ENCODE results near the gene UCKL1. TPM values are rescaled to one million over a fixed set of nuclear protein-coding genes. Genes with fewer than 3 reads are reported as not detected.
"Not testable (repeated sequence)": the region's sequence is repeated elsewhere in the genome, so short reads cannot be mapped to it uniquely, and the experiment has no call there.

UCKL1 gene
- polyA plus RNA-seq, 4 donors: 37.8 to 53.6 (median 45.0) TPM

DNA sequence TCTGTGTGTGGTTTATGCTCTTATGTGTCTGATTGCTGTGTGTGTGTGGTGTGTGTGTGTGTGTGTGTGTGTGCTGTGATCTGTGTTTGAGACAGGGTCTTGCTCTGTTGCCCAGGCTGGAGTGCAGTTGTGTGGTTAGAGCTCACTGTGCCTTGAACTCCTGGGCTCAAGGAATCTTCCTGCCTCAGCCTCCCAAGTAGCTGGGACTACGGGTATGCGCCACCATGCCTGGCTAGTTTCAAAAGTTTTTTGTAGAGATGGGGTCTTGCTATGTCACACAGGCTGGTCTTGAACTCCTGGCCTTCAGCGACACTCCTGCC is 16.9 kb upstream of the UCKL1 start:
- DNase-seq (ENCODE audit: low read depth in 4 of 4, low spot score in 3 of 4): no peak

DNA sequence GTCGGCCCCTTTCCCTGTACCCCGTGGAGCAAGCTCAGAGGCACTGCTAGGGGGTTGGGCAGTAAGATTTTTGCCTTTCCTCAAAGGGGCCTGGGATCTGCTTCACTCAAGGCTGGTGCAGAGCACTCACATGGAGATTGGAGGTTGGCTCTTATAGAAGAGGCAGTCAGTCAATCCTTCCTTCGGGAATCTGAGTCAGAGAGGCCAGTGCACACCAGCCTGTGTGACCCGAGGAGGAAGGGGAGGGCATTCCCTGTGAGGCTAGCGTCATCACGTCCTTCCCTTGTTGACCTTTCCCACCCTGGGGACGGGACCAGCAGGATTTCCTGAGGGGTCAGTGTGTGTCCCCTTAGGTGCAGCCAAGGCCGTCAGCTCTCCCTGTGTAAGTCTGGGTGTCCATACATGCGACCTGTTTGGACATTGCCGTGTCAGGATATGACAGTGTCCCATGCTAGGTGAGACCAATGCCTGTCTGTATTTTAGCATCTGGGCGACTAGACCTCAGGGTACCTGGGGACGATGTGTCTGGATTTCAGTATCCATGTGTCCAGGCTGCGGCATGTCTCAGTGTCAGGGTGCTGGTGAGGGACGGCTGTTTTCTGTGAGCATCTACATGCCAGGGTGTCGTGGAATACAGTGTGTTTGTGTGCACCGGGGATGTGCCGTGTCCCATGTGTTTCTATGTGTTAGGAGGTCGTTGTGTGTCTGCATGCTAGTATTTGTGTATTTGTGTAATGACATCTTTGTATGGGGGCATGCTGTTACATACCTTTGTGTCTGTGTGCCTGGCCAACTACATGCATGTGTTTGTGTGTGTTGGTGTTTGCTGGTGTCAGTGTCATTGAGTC is 16.3 kb upstream of the UCKL1 start:
- DNase-seq (ENCODE audit: low read depth in 4 of 4, low spot score in 3 of 4): no peak

- DNase-seq (ENCODE audit: low read depth in 4 of 4, low spot score in 3 of 4): not testable (repeated sequence)
Measured at GRCh38 chr20:63971960-63972311, 15.7 kb upstream of the UCKL1 start.

- DNase-seq (ENCODE audit: low read depth in 4 of 4, low spot score in 3 of 4): no peak
Measured at GRCh38 chr20:63970714-63971431, 14.7 kb upstream of the UCKL1 start.

DNA sequence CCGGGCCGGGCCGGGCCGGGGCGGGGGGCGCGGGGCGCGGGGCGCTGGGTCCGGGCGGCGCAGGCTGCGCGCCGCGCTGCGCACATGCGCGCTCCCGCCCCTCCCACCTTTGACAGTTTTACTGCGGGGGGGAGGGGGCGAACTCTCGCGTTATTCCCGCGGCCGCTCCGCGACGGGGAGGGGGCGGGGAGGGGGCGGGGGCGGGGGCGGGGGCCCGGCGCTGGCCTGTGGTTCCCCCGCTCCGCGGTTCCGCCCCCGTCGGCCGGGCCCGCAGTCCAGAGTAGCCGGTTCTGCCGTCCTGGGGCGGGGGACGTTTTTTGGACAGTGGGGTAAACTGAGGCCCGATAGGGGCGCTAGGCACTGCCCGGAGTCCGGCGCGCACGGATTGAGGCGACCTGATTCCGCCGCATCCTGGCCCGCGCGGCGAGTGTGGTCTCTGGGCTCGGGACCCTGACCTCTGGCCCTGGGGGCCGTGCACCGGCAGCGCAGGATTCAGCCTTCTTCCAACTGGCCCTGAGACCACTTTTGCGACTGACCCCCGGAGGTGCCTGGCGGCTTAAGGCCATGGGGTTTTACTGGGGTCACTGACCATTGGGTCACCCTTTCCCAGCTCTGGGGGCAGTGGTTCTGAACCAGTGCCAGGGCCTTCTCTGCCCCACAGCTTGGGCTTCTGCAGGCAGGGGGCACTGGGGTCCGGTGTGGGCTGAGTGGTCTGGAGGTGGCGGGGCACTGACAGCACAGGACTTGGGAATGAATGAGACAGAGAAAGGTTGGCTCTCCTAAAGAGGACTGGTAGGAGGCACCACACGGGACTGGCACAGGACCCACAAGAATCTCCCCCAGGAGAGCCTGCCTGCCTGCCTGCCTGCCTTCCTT is 13.9 kb upstream of the UCKL1 start, which contains the start of gene ZNF512B:
TSS of gene ZNF512B (minus strand) at position 93 of the 876 bp plus-strand sequence. CDS start 1,980 bp downstream, outside the sequence.
- no peak for DNase-seq (ENCODE audit: low read depth in 4 of 4, low spot score in 3 of 4)

GRCh38 chr20:63968928-63969760 is 12.9 kb upstream of the UCKL1 start:
- no peak for DNase-seq (ENCODE audit: low read depth in 4 of 4, low spot score in 3 of 4)

- no peak for DNase-seq (ENCODE audit: low read depth in 4 of 4, low spot score in 3 of 4)
Measured at GRCh38 chr20:63968136-63968927, 12.1 kb upstream of the UCKL1 start.

DNA sequence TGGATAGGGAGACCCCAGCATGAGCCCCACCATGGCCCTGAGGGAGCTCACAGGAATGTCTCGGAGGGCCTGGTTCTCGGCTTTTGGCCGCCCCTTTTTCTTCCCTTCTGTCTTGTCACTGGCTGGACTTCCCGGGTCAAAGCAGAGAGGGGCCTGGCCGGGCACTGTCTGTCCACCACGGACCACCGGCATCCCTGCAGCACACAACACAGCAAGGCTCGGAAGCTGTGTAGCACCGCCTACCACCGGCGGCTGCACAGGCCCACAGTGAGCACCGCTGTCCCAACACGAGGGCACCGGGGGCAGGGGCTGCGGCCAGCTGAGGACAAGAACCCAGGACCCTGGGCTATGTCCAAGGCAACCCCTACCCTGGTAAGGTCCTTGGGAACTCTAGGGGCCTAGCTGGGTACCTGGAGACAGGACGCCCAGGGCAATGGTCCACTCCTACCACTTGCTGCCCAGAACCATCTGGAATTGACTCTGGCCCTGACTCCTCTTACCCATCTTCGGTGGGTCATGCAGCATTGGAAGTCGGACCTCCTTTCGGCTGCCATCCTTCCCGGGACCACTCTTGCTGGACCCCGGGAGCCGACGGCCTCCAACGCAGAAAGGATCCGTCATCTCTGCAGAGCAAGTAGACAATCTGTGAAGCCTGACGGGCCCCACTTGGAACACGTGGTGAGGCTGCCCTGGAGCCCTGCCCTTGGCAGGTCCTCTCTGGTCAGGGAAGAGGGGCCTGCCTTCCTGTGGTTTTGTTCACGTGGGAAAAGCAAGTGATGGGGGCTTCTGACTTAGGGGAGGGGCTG is 11.3 kb upstream of the UCKL1 start:
- DNase-seq (ENCODE audit: low read depth in 4 of 4, low spot score in 3 of 4): no peak

DNA sequence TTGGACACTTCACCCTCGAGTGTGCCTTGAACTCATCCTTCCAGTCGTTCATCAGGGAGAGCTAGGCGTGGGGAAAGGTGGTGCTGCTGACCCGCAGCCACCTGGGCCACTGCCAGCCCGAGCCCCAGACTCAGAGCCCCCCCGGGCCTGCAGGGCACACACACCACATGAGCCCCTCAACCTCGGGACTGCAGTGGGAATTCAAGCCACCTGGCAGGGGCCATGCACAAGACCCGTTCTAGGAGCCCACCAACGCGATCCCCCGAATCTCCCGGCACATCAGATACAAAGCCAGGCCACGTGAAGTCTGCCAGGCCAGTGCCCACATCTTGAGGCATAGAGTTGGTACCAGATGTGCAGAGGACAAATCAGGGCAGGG is 10.7 kb upstream of the UCKL1 start:
- no peak for DNase-seq (ENCODE audit: low read depth in 4 of 4, low spot score in 3 of 4)

DNA sequence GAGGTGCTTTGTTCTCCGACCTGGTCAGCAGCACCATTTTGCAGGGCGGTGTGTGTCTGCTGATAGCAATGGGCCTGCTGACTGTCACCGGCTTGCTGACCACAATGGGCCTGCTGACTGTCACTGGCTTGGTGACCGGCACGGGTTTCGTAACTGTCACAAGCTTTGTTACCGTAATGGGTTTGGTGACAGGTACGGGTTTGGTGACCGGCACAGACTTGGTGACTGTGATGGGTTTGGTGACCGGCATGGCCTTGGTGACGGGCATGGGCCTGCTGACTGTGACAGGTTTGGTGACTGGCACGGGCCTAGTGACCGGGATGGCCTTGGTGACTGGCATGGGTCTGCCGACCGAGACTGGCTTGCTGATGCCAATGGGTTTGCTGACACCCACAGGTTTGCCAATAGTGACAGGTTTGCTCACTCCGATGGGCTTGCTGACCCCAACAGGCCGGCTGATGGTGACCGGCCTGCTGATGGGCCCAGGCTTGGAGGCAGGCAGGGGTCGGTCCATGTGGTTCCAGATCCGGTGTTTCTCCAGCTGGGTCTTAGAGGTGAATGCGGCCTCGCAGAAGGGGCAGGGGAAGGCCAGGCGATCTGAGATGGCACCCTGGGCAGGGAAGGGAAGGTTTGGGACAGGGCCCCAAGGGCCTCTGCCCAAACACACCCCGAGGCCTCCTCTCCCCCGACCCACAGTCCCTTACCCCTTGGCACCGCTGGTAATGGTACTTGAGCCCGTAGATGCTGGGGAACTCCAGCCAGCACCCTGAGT is 10.1 kb upstream of the UCKL1 start:
- DNase-seq (ENCODE audit: low read depth in 4 of 4, low spot score in 3 of 4): no peak

DNA sequence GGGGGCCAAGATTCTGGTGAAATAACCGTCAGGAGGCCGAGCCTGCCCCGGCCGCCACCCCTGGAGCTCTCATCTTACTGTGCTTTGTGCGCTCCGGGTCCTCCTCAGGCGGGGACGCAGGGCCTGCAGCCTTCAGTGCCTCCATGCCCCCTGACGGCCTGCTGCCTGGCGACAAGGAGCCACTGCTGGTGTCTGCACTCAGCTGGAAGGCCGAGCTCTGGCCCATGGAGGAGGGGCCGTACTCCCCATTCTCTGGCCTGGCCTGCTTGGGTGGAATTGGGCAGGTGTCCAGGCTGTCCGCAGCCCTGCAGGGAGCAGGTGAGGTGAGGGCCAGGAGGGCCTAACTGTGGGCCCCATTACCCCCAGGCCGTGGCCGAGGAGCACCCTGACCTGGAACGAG is 8.2 kb upstream of the UCKL1 start:
- DNase-seq (ENCODE audit: low read depth in 4 of 4, low spot score in 3 of 4): no peak

DNA sequence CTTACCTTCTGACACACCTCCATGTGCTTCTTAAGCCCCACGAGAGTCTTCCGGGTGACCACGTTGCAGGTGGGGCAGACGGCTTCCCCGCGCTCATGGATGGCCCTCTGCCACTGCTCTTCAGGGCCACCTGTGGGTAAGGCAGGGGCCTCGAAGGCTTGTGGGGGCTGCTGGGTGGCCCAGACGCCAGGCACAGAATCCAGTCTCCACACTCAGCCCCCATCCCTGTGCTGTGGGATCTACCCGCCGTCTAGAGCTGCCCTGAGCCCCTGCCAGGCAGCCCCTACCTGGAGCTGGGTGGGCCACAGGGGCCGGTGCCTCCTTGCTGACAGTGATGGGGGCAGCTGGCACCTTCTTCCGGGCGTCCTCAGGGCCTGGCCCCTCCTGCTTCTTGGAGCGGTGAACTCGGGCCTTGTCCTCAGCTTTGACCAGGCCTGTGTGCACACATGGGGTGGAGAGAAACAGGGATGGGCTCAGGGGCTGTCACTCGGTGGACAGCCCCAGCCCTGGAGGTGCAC is 7.6 kb upstream of the UCKL1 start:
- no peak for DNase-seq (ENCODE audit: low read depth in 4 of 4, low spot score in 3 of 4)

GRCh38 chr20:63963348-63963741 is 7.1 kb upstream of the UCKL1 start:
- no peak for DNase-seq (ENCODE audit: low read depth in 4 of 4, low spot score in 3 of 4)

DNA sequence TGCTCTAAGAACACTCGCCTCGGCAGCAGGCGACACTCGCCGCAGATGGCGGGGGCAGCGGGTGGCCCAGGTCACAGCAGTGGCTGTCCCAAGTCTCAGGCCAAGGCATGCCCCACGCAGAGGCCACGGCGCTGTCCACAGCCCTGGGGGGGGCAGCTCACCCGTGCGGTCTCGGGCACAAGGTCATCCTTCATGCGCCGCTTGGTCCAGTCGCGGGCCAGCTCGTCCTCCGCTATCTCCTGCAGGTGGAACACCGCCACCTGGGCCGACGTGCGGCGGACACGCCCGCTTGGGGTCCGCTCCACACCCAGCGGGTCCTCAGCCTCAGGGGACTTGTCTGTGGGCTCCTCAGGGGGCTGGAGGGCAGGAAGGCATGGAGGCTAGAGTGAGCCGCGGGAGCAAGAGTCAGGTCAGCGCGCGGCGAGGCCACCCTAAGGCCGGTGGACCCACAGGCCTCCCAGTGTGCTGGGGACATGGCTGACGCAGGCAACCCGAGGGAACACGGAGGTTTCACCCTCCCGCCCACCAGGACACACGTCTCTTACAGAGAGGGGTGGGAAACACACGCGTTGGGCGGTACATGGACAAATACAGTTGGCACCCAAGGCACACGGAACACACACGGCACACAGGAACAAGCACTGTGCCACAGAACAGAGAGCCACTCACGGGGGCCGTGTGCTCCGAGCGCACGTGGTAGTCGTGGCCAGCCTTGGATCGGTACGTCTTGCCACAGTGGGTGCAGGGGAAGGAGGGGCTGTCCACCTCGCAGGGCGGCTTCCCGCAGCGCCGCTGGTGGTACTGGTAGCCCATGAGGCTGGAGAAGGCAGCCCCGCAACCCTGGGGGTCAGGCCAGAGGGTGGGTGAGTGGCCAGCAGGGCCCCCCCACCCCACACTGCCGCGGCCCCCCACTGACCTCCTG is 6.5 kb upstream of the UCKL1 start:
- no peak for DNase-seq (ENCODE audit: low read depth in 4 of 4, low spot score in 3 of 4)

DNA sequence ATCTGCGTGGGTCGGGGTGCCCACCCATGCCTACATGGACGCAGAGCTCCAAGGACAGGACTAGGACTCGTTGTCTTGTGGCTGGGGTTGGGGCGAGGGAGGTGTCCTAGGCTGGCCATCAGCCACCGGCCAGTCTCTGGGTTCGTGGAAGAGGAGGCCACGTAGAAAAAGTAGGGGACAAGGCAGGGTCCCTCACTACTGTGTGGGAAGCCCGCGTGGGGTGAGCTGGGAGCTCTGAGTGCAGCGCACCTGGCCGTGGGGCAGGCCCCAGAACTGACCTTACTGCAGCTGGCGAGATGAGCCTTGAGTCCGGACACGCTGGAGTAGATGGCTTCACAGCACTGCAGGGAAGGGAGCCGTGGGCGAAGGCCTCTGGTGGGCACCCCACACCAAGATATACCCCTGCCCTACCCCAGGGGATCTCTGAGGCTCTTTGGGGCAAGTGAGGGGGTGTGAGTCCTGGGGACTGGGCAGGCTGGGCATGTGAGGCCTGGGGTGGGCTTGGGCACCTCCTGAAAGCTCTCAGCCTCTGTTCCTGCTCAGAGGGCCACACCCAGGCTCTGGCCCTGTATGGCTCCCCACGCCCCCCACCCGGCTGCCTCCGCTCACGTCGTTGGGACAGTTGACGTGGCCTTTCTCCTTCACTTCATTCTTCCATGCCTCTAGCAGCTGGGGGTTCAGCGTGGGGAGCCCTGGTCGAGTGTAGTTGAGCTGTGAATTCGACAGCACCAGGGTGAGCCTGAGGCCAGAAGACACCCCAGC is 5.6 kb upstream of the UCKL1 start:
- no peak for DNase-seq (ENCODE audit: low read depth in 4 of 4, low spot score in 3 of 4)

Measured in right renal pelvis (tissue), 4 donors.